ENCODE measurements around the gene TMEM232.

GRCh38 chr5:110376281-110376951 is 350.1 kb downstream of the TMEM232 start:
- TF ChIP-seq, protein P1, sequence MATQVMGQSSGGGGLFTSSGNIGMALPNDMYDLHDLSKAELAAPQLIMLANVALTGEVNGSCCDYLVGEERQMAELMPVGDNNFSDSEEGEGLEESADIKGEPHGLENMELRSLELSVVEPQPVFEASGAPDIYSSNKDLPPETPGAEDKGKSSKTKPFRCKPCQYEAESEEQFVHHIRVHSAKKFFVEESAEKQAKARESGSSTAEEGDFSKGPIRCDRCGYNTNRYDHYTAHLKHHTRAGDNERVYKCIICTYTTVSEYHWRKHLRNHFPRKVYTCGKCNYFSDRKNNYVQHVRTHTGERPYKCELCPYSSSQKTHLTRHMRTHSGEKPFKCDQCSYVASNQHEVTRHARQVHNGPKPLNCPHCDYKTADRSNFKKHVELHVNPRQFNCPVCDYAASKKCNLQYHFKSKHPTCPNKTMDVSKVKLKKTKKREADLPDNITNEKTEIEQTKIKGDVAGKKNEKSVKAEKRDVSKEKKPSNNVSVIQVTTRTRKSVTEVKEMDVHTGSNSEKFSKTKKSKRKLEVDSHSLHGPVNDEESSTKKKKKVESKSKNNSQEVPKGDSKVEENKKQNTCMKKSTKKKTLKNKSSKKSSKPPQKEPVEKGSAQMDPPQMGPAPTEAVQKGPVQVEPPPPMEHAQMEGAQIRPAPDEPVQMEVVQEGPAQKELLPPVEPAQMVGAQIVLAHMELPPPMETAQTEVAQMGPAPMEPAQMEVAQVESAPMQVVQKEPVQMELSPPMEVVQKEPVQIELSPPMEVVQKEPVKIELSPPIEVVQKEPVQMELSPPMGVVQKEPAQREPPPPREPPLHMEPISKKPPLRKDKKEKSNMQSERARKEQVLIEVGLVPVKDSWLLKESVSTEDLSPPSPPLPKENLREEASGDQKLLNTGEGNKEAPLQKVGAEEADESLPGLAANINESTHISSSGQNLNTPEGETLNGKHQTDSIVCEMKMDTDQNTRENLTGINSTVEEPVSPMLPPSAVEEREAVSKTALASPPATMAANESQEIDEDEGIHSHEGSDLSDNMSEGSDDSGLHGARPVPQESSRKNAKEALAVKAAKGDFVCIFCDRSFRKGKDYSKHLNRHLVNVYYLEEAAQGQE (IDR thresholded peaks at IDR 0.05; ENCODE audit: insufficient read depth in 1 of 2, low read depth in 2 of 2, low read length in 1 of 2) = no peak
- TF ChIP-seq CTCF (IDR thresholded peaks at IDR 0.05) = no peak
- TF ChIP-seq POLR2AphosphoS5 (IDR thresholded peaks at IDR 0.05; ENCODE audit: low read depth, low read length) = no peak
- no peak for TF ChIP-seq TCF7L2 (IDR thresholded peaks at IDR 0.05; ENCODE audit: low read depth, low read length)
- TF ChIP-seq SIN3A (IDR thresholded peaks at IDR 0.05; ENCODE audit: borderline replicate concordance, insufficient read depth, low read depth, low read length) = no peak

Data from Panc1 (cell line).